ENCODE measurements around the gene APOB. TPM values are rescaled to one million over a fixed set of nuclear protein-coding genes. Genes with fewer than 3 reads are reported as not detected.

The APOB gene
- total and polyA plus RNA-seq, 2 donors: 0.07 to 0.09 TPM

- DNase-seq (ENCODE audit: low read depth in 6 of 9, low spot score in 9 of 9): peak in 3 of 9 donors; percentile 4 to 33 (median 4)
- WGBS: 96% methylated on average over 4 of the region's 4 CpGs
- Histone ChIP-seq H3K27me3 (ENCODE audit: control insufficient read depth in 2 of 2, insufficient read depth in 1 of 2, low read length in 1 of 2) (no peaks in the 10 kb centered on the region), H3K4me3 (ENCODE audit: low read length in 2 of 2) (no peak overlapping the region), H3K27ac (ENCODE audit: low read depth in 1 of 2, low read length in 1 of 2) (no peak overlapping the region), H3K36me3 (ENCODE audit: control insufficient read depth in 2 of 2, insufficient read depth in 2 of 2, low read length in 1 of 2) (no peaks in the 10 kb centered on the region), H3K9me3 (ENCODE audit: control insufficient read depth in 2 of 2, insufficient read depth in 1 of 2, low read length in 1 of 2) (no peaks in the 10 kb centered on the region), H3K4me1 (ENCODE audit: control insufficient read depth in 2 of 2, insufficient read depth in 2 of 2, low read length in 2 of 2) (no peaks in the 10 kb centered on the region)
These were observed 43.8 kb downstream of the APOB start for GRCh38 chr2:20999906-21000645.

DNA sequence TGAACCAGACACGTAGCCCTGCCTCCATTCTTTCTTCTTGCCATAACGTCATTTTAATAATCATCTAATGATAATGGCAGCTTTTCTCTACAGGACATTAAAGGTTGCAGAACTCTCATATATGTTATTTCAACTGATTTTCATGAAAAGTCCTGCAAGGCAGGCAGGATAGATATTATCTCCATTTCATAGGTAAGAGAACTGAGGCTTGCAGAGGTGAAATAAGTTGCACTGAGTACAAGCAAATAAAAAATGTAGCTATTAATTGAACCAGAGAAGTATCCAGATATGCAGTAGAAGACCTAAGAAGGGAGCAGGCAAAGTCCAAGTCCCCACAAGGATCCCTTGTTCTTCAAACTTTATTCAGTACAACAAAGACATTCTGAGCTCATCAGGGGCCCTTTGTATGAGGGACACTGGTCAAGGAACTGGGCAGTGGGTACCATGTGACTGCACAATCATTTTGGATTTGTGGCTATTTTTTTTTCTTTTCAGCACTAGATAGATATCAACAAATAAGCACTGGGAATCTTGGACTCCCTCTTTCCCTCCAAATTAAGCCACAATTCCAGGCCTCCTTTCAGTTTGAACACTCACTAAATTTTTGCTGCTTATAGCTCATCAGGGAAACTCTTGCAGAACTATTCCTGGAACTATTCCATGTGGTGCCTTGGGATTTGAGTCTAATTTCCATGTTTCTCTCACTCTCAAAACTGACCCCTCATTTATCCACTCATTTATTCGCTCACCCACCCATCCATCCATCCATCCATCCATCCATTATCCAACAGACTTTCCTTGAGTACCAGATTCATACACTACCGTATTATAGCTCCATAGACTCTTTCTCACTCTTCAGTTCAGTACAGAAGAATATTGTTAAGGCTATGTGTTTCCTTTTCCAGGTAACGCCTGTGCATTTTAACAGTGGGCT lies 44.6 kb downstream of the APOB start:
- no peak for DNase-seq (ENCODE audit: low read depth in 6 of 9, low spot score in 9 of 9)
- 94% methylated on average over 5 of the region's 5 CpGs for WGBS
- Histone ChIP-seq H3K4me1 (ENCODE audit: control insufficient read depth in 2 of 2, insufficient read depth in 2 of 2, low read length in 2 of 2) (no peaks in the 10 kb centered on the region), H3K9me3 (ENCODE audit: control insufficient read depth in 2 of 2, insufficient read depth in 1 of 2, low read length in 1 of 2) (no peaks in the 10 kb centered on the region), H3K4me3 (ENCODE audit: low read length in 2 of 2) (no peak overlapping the region), H3K36me3 (ENCODE audit: control insufficient read depth in 2 of 2, insufficient read depth in 2 of 2, low read length in 1 of 2) (no peaks in the 10 kb centered on the region), H3K27ac (ENCODE audit: low read depth in 1 of 2, low read length in 1 of 2) (no peak overlapping the region), H3K27me3 (ENCODE audit: control insufficient read depth in 2 of 2, insufficient read depth in 1 of 2, low read length in 1 of 2) (no peaks in the 10 kb centered on the region)

DNA sequence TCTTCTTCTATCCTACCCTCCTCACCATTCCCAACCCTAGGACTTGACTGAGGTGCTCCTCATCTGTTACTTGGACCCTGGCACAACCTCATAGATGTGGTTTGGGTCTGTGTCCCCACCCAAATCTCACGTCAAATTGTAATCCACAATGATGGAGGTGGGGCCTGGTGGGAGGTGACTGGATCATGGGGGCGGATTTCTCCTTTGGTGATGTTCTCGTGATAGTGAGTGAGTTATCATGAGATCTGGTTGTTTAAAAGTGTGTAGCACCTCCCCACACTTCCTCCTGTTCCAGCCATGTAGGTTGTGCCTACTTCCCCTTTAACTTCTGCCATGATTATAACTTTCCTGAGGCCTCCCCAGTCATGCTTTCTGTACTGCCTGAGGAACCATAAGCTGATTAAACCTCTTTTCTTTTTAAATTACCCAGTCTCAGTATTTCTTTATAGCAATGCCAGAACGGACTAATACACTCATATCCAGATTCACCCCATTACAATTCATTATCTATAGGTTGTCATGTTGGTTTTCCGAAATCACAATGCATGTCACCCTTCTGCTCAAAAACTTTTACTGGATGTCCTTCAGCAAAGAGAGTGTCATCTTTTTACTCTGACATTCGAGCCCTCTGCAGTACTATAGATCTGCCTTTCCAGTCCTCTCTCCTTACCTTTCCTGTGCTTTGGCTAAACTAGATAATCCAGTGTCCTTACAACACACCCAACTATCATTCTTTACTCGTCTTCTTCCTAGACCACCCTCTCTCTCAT lies 45.7 kb downstream of the APOB start:
- Histone ChIP-seq H3K9me3 (ENCODE audit: control insufficient read depth in 2 of 2, insufficient read depth in 1 of 2, low read length in 1 of 2) (no peaks in the 10 kb centered on the region), H3K4me1 (ENCODE audit: control insufficient read depth in 2 of 2, insufficient read depth in 2 of 2, low read length in 2 of 2) (no peaks in the 10 kb centered on the region)
- 79% methylated on average over 7 of the region's 7 CpGs for WGBS

DNA sequence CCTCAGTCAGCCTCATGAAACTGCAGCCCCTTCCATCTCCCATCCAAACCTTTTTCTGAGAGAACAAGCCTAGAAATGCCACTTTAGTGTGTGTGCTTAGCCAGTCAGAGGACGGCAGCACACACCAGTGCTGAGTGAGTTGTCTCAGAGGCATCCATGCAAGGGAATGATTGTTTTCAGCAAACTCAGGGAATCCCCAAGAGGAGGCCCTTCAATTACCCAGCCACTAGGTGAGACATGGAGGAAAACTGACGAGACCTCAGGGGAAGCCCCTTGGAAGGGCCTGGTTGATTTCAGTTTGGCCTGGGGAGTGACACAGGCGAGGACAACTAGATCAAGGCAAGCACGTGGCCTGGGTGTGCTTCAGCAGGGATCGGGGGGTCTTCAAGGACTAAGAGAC lies 49.7 kb downstream of the APOB start:
- Histone ChIP-seq H3K4me3 (ENCODE audit: low read length in 2 of 2) (no peak overlapping the region), H3K9me3 (ENCODE audit: control insufficient read depth in 2 of 2, insufficient read depth in 1 of 2, low read length in 1 of 2) (no peaks in the 10 kb centered on the region), H3K36me3 (ENCODE audit: control insufficient read depth in 2 of 2, insufficient read depth in 2 of 2, low read length in 1 of 2) (no peaks in the 10 kb centered on the region), H3K4me1 (ENCODE audit: control insufficient read depth in 2 of 2, insufficient read depth in 2 of 2, low read length in 2 of 2) (no peaks in the 10 kb centered on the region), H3K27ac (ENCODE audit: low read depth in 1 of 2, low read length in 1 of 2) (no peak overlapping the region), H3K27me3 (ENCODE audit: control insufficient read depth in 2 of 2, insufficient read depth in 1 of 2, low read length in 1 of 2) (no peaks in the 10 kb centered on the region)
- 88% methylated on average over 5 of the region's 5 CpGs for WGBS
- no peak for DNase-seq (ENCODE audit: low read depth in 6 of 9, low spot score in 9 of 9)

More for the DNA sequence above, 45.7 kb downstream of the APOB start:
- Histone ChIP-seq H3K27ac (ENCODE audit: low read depth in 1 of 2, low read length in 1 of 2) (no peak overlapping the region), H3K36me3 (ENCODE audit: control insufficient read depth in 2 of 2, insufficient read depth in 2 of 2, low read length in 1 of 2) (no peaks in the 10 kb centered on the region), H3K27me3 (ENCODE audit: control insufficient read depth in 2 of 2, insufficient read depth in 1 of 2, low read length in 1 of 2) (no peaks in the 10 kb centered on the region), H3K4me3 (ENCODE audit: low read length in 2 of 2) (no peak overlapping the region)
- no peak for DNase-seq (ENCODE audit: low read depth in 6 of 9, low spot score in 9 of 9)

GRCh38 chr2:20992201-20992711 lies 51.6 kb downstream of the APOB start:
- no peaks in the 10 kb centered on the region for H3K4me1 ChIP-seq (ENCODE audit: control insufficient read depth in 2 of 2, insufficient read depth in 2 of 2, low read length in 2 of 2)
- no peaks in the 10 kb centered on the region for H3K36me3 ChIP-seq (ENCODE audit: control insufficient read depth in 2 of 2, insufficient read depth in 2 of 2, low read length in 1 of 2)
- no peak for DNase-seq (ENCODE audit: low read depth in 6 of 9, low spot score in 9 of 9)
- WGBS: 86% methylated on average over 8 of the region's 8 CpGs
- H3K27me3 ChIP-seq (ENCODE audit: control insufficient read depth in 2 of 2, insufficient read depth in 1 of 2, low read length in 1 of 2): no peaks in the 10 kb centered on the region
- no peak overlapping the region for H3K27ac ChIP-seq (ENCODE audit: low read depth in 1 of 2, low read length in 1 of 2)
- no peaks in the 10 kb centered on the region for H3K9me3 ChIP-seq (ENCODE audit: control insufficient read depth in 2 of 2, insufficient read depth in 1 of 2, low read length in 1 of 2)
- H3K4me3 ChIP-seq (ENCODE audit: low read length in 2 of 2): no peak overlapping the region

DNA sequence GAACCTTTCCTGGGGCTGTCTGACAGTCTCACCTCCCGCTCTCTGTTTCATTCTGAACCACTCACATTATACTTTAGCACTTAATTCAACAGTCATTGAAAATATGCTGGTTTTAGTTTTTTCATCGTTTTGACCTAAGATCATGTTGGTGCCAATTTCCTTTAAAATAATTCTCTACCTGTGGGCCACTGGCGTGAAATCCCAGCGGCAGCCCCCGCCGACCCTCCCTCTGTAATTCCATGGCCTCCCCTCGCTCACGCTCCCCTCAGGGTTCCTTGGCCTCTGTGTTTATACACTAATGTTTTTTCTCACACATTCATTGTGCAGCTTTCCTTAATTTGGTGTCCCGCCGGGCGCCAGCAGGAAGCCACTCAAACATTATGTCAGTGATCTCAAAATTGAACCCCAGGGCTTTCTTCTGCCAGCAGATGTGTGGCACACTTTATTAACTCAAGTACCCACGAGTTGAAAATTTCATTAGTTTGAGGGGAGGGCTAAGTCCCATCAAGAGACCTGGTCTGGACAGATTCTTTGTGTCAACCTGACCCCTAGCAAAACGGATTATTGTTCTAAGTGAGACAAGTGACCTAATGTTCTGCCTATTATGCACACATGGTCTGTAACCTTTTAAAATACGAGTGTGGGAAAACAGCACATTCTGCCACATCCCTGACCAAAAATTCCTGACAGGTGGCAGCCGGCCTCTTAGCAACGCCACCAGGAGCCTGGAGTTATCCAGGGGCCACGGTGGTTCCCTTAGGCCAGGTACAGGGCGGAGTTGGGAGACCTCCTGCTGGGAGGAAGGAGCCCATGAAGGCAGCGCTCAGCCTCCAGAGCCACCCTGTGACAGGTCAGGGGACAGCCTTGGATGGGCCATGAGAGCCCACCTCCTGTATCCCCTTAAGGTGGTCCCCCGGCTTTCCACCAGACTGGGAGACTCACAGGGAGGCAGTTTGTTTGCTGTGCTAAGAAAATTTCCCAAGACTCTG lies 53.1 kb downstream of the APOB start:
- Histone ChIP-seq H3K9me3 (ENCODE audit: control insufficient read depth in 2 of 2, insufficient read depth in 1 of 2, low read length in 1 of 2) (no peaks in the 10 kb centered on the region), H3K36me3 (ENCODE audit: control insufficient read depth in 2 of 2, insufficient read depth in 2 of 2, low read length in 1 of 2) (no peaks in the 10 kb centered on the region), H3K4me1 (ENCODE audit: control insufficient read depth in 2 of 2, insufficient read depth in 2 of 2, low read length in 2 of 2) (no peaks in the 10 kb centered on the region), H3K27me3 (ENCODE audit: control insufficient read depth in 2 of 2, insufficient read depth in 1 of 2, low read length in 1 of 2) (no peaks in the 10 kb centered on the region), H3K4me3 (ENCODE audit: low read length in 2 of 2) (no peak overlapping the region), H3K27ac (ENCODE audit: low read depth in 1 of 2, low read length in 1 of 2) (no peak overlapping the region)
- DNase-seq (ENCODE audit: low read depth in 6 of 9, low spot score in 9 of 9): no peak
- WGBS: 89% methylated on average over 20 of the region's 20 CpGs

GRCh38 chr2:20989404-20989803 lies 54.5 kb downstream of the APOB start:
- no peak for DNase-seq (ENCODE audit: low read depth in 6 of 9, low spot score in 9 of 9)
- no peak overlapping the region for H3K4me3 ChIP-seq (ENCODE audit: low read length in 2 of 2)
- H3K9me3 ChIP-seq (ENCODE audit: control insufficient read depth in 2 of 2, insufficient read depth in 1 of 2, low read length in 1 of 2): no peaks in the 10 kb centered on the region
- 81% methylated on average over 1 of the region's 1 CpG for WGBS
- no peak overlapping the region for H3K27ac ChIP-seq (ENCODE audit: low read depth in 1 of 2, low read length in 1 of 2)
- H3K36me3 ChIP-seq (ENCODE audit: control insufficient read depth in 2 of 2, insufficient read depth in 2 of 2, low read length in 1 of 2): no peaks in the 10 kb centered on the region
- H3K4me1 ChIP-seq (ENCODE audit: control insufficient read depth in 2 of 2, insufficient read depth in 2 of 2, low read length in 2 of 2): no peaks in the 10 kb centered on the region
- H3K27me3 ChIP-seq (ENCODE audit: control insufficient read depth in 2 of 2, insufficient read depth in 1 of 2, low read length in 1 of 2): no peaks in the 10 kb centered on the region

DNA sequence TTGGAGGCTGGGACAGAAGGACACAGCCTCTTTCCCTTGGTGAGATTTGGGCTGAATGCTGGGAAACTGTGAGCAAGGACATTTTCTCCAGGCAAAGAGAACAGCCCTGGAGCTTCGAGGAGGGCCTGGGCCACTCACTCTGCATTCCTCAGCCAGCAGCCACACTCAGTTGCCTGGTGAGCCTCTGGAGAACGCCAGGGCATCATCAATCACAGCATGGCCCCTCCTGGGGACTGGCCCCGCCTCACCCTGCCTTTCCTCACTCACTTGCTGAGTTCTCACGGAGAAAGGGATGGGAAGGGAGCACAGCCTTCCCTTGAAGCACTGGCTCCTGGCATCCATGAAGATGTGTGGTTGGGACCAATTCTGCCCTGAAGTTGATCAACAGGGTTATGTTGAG lies 55.0 kb downstream of the APOB start:
- H3K36me3 ChIP-seq (ENCODE audit: control insufficient read depth in 2 of 2, insufficient read depth in 2 of 2, low read length in 1 of 2): no peaks in the 10 kb centered on the region
- H3K9me3 ChIP-seq (ENCODE audit: control insufficient read depth in 2 of 2, insufficient read depth in 1 of 2, low read length in 1 of 2): no peaks in the 10 kb centered on the region
- no peak overlapping the region for H3K4me3 ChIP-seq (ENCODE audit: low read length in 2 of 2)
- H3K27me3 ChIP-seq (ENCODE audit: control insufficient read depth in 2 of 2, insufficient read depth in 1 of 2, low read length in 1 of 2): no peaks in the 10 kb centered on the region
- DNase-seq (ENCODE audit: low read depth in 6 of 9, low spot score in 9 of 9): no peak
- no peak overlapping the region for H3K27ac ChIP-seq (ENCODE audit: low read depth in 1 of 2, low read length in 1 of 2)
- no peaks in the 10 kb centered on the region for H3K4me1 ChIP-seq (ENCODE audit: control insufficient read depth in 2 of 2, insufficient read depth in 2 of 2, low read length in 2 of 2)
- WGBS: 78% methylated on average over 4 of the region's 4 CpGs

Data from thymus (tissue), 11 donors.